T-helper 22 cell (primary cell): ENCODE measurements around the gene TRIM43B.
"Not testable (repeated sequence)": the region's sequence is repeated elsewhere in the genome, so short reads cannot be mapped to it uniquely, and the experiment has no call there.

Source experiments
- DNase-seq: peaks from one replicate; pipeline ENCODE4 v3.0.0-alpha.2; 2020; ENCODE audit warnings: low read depth

Gene TRIM43B

GRCh38 chr2:95433973-95434372 is 50.6 kb downstream of the TRIM43B start:
- not testable (repeated sequence) for DNase-seq

DNA sequence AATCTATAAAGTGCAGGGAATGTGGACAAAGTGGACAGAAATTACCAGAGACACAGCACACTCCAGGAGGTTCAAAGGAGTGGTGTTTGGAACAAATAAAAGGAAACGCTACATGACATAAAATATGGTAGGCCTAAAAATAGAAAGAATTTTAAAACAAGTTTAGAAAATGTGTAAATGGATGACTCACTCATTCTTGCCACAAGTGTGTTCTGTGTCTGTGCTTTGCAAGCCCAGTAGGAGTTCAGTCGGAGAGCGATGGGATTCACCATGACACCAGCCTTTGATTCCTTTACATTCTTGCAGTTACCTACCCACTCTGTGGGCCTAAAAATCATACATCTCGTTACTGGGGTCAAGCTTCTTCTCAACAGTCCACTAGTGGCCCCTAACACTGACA is 51.2 kb downstream of the TRIM43B start:
- not testable (repeated sequence) for DNase-seq

GRCh38 chr2:95429748-95430467 is 54.6 kb downstream of the TRIM43B start:
- DNase-seq, result not testable (repeated sequence)

GRCh38 chr2:95427196-95427867 is 57.2 kb downstream of the TRIM43B start:
- DNase-seq, result not testable (repeated sequence)
